NCI-H2029 treated with DMSO at 0.1 percent for 48 hours (cell line): ENCODE measurements around the gene RHEX.
"Not testable (repeated sequence)": the region's sequence is repeated elsewhere in the genome, so short reads cannot be mapped to it uniquely, and the experiment has no call there.

Experiments used
- DNase-seq: peaks from one replicate; lab custom pipeline; 2025; lab: John Stamatoyannopoulos, UW

RHEX gene

GRCh38 chr1:206030714-206031113 is 22.3 kb upstream of the RHEX start:
- DNase-seq, result peak; percentile 73

- DNase-seq, result no peak
Measured at GRCh38 chr1:206032380-206033140, 20.4 kb upstream of the RHEX start.

- no peak for DNase-seq
Measured at GRCh38 chr1:206035027-206035426, 17.9 kb upstream of the RHEX start.

- peak; percentile 56 for DNase-seq
Measured at GRCh38 chr1:206036663-206037455, 16.1 kb upstream of the RHEX start.

GRCh38 chr1:206037581-206037980 is 15.4 kb upstream of the RHEX start:
- DNase-seq, result no peak

- no peak for DNase-seq
Measured at GRCh38 chr1:206039046-206039973, 13.7 kb upstream of the RHEX start.

- DNase-seq, result no peak
Measured at GRCh38 chr1:206040328-206040727, 12.6 kb upstream of the RHEX start.

- DNase-seq, result no peak
Measured at GRCh38 chr1:206041640-206042039, 11.3 kb upstream of the RHEX start.

GRCh38 chr1:206047271-206047670 is 5.7 kb upstream of the RHEX start:
- no peak for DNase-seq

GRCh38 chr1:206048582-206048981 is 4.4 kb upstream of the RHEX start:
- DNase-seq, result no peak

- no peak for DNase-seq
Measured at GRCh38 chr1:206049293-206049692, 3.7 kb upstream of the RHEX start.

- DNase-seq, result no peak
Measured at GRCh38 chr1:206049919-206050600, 2.9 kb upstream of the RHEX start.

GRCh38 chr1:206050655-206051235 is 2.2 kb upstream of the RHEX start:
- no peak for DNase-seq

GRCh38 chr1:206052231-206052865 is 625 bp upstream of the RHEX start:
- not testable (repeated sequence) for DNase-seq

GRCh38 chr1:206053616-206054015 is 643 bp downstream of the RHEX start:
- not testable (repeated sequence) for DNase-seq

- not testable (repeated sequence) for DNase-seq
Measured at GRCh38 chr1:206055069-206055625, 2.2 kb downstream of the RHEX start.

- DNase-seq, result not testable (repeated sequence)
Measured at GRCh38 chr1:206055639-206056323, 2.8 kb downstream of the RHEX start.

- DNase-seq, result not testable (repeated sequence)
Measured at GRCh38 chr1:206058289-206058926, 5.4 kb downstream of the RHEX start.

GRCh38 chr1:206058927-206059292 is 5.9 kb downstream of the RHEX start:
- DNase-seq, result no peak
